Activated CD8-positive, alpha-beta memory T cell treated with anti-CD3 and anti-CD28 coated beads, Interleukin-2, amount 10 ng/mL, durations not matched to agents 7 days and 5 days (primary cell): ENCODE measurements around the gene EMC9. TPM values are rescaled to one million over a fixed set of nuclear protein-coding genes. Genes with fewer than 3 reads are reported as not detected.
A peak's percentile ranks its signal among the peaks of the same experiment; 100 is the strongest.

Source experiments
- ATAC-seq: fragments of 150-1000 bp; cut with Tn5 transposase; one replicate; pipeline ENCODE4 v1.10.0; 2021; ENCODE audit warnings: moderate library complexity
- CTCF ChIA-PET: fragments of 350-600 bp; sonication (Branson Sonifier 250); formaldehyde crosslinking; loops from one replicate; lab custom pipeline; 2021; ENCODE audit warnings: antibody characterized with exemption; lab: Charles Lee
- DNase-seq: peaks from one replicate; pipeline ENCODE4 v3.0.0-alpha.2; 2020
- H3K27ac Mint-ChIP-seq: one replicate; pipeline ENCODE4 v1.8.0; 2021; ENCODE audit warnings: mild to moderate bottlenecking, mixed read lengths
- H3K27me3 Mint-ChIP-seq: one replicate; pipeline ENCODE4 v1.8.0; 2021; ENCODE audit warnings: mixed read lengths
- H3K36me3 Mint-ChIP-seq: one replicate; pipeline ENCODE4 v1.8.0; 2021; ENCODE audit warnings: mild to moderate bottlenecking, mixed read lengths
- H3K4me1 Mint-ChIP-seq: one replicate; pipeline ENCODE4 v1.8.0; 2021; ENCODE audit warnings: mixed read lengths
- H3K4me3 Mint-ChIP-seq: one replicate; pipeline ENCODE4 v1.8.0; 2021; ENCODE audit warnings: mild to moderate bottlenecking, moderate library complexity, mixed read lengths
- H3K9me3 Mint-ChIP-seq: one replicate; pipeline ENCODE4 v1.8.0; 2022; ENCODE audit warnings: low read depth, mixed read lengths
- total RNA-seq, 2 experiments: library from RNA; stranded (reverse); gene quantifications; one replicate each; pipeline ENCODE4 v1.2.3, GENCODE V29; 2021

EMC9 gene
- total RNA-seq, 2 experiments from 2014 or later: 45.5 to 56.1 TPM

- DNase-seq (no peak), ATAC-seq (no peak)
- no peaks in the 10 kb centered on the region for H3K9me3 Mint-ChIP-seq
- CTCF ChIA-PET: interaction anchor here (2.4 kb wide), 1 partner anchor 18 kb away, joined by 10 read pairs; the partner anchor contains the start of gene IRF9
- no peaks in the 10 kb centered on the region for H3K27me3 Mint-ChIP-seq
- H3K4me1 Mint-ChIP-seq: peaks cover 61% of the 10 kb centered on the region
- H3K4me3 Mint-ChIP-seq: no peak overlapping the region
- peak overlapping the region; percentile 45 for H3K27ac Mint-ChIP-seq
- peaks cover 69% of the 10 kb centered on the region for H3K36me3 Mint-ChIP-seq
These were observed 2.1 kb upstream of the EMC9 start for GRCh38 chr14:24143511-24143910.

GRCh38 chr14:24139272-24139934 is 2.0 kb downstream of the EMC9 start:
- peaks cover 63% of the 10 kb centered on the region for H3K36me3 Mint-ChIP-seq
- peak overlapping the region; percentile 98 for H3K4me3 Mint-ChIP-seq
- no peak for ATAC-seq
- DNase-seq: peak; percentile 61
- no peaks in the 10 kb centered on the region for H3K27me3 Mint-ChIP-seq
- H3K4me1 Mint-ChIP-seq: peaks cover 64% of the 10 kb centered on the region
- CTCF ChIA-PET: interaction anchor here (1.6 to 7.3 kb wide), 3 partner anchors 22 to 44 kb away, joined by 3 to 69 read pairs (median 52); partner anchors contain the start of genes DCAF11, IRF9 and NRL
- no peaks in the 10 kb centered on the region for H3K9me3 Mint-ChIP-seq
- peak overlapping the region; percentile 29 for H3K27ac Mint-ChIP-seq

DNA sequence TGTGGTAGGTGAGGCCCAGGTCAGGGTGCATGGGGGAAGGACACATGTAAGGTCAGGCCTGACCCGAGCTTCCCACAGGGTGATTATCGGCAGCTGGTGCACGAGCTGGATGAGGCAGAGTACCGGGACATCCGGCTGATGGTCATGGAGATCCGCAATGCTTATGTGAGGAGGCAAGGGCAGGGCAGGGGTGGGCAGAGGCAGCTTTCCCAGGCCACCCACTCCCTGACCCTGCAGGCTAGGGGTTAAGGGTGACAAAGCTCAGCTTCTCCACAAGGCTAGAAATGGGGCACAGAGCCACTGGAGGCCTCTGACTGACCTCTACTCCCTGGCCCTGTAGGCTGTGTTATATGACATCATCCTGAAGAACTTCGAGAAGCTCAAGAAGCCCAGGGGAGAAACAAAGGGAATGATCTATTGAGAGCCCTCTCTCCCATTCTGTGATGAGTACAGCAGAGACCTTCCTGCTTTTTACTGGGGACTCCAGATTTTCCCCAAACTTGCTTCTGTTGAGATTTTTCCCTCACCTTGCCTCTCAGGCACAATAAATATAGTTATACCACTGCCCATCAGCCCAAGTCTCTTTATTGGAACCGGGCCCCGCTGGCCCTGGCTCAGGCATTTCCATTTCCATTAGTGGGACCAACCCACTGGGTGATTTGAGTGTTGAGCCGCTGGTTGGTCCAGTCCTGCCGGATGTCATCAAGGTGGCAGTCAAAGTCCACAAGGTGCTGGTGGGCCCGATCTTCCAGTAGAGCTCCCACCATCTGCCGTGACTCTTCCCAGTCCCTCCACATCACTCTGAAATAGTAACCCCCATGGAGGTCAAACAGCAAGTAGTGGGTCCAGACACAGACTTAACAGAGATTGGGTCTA is 2.8 kb downstream of the EMC9 start:
- Mint-ChIP-seq H3K4me1 (peaks cover 56% of the 10 kb centered on the region), H3K36me3 (peaks cover 57% of the 10 kb centered on the region), H3K27ac (peak overlapping the region; percentile 24), H3K4me3 (peak overlapping the region; percentile 98), H3K9me3 (no peaks in the 10 kb centered on the region), H3K27me3 (no peaks in the 10 kb centered on the region)
- CTCF ChIA-PET: interaction anchor here (0.9 to 7.3 kb wide), 5 partner anchors 8 to 195 kb away, joined by 3 to 69 read pairs (median 33); partner anchors contain the start of genes DCAF11, IRF9, NRL and PSME2
- DNase-seq (no peak), ATAC-seq (no peak)

DNA sequence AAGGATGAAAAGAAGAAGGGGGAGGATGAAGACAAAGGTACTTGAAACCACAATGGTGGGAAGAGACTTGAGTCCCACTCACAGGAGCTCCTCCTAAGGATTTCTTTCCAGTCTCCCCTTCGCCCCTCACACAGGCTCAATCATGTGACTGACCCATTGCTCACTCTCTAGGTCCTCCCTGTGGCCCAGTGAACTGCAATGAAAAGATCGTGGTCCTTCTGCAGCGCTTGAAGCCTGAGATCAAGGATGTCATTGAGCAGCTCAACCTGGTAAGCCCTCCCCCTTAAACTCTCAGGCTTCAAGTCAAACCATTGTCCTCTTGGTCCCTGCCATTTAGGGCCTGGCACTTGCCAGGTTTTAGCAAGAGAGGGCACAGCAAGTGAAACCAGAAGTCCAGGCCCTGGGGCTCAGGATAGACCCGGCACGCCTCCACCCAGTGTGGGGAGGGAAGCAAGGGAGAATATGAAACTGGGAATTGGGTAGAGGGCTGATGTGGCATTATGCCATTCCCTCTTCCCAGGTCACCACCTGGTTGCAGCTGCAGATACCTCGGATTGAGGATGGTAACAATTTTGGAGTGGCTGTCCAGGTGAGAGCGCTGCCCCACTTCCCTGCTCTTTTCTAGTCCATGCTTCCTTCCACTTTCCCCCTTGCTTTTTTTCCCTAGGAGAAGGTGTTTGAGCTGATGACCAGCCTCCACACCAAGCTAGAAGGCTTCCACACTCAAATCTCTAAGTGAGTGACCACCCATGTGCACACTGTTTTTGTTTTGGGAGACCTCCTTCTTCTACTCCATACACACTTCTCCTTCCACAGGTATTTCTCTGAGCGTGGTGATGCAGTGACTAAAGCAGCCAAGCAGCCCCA is 3.6 kb downstream of the EMC9 start:
- DNase-seq (no peak), ATAC-seq (no peak)
- CTCF ChIA-PET: interaction anchor here (0.7 to 7.3 kb wide), 9 partner anchors 9 to 196 kb away, joined by 3 to 69 read pairs (median 3); partner anchors contain the start of genes DCAF11, IRF9, NRL and PSME2
- Mint-ChIP-seq H3K36me3 (peaks cover 49% of the 10 kb centered on the region), H3K27me3 (no peaks in the 10 kb centered on the region), H3K4me1 (peaks cover 50% of the 10 kb centered on the region), H3K9me3 (no peaks in the 10 kb centered on the region), H3K27ac (peak overlapping the region; percentile 74), H3K4me3 (peak overlapping the region; percentile 91)

GRCh38 chr14:24136684-24137528 is 4.5 kb downstream of the EMC9 start:
- peaks cover 52% of the 10 kb centered on the region for H3K4me1 Mint-ChIP-seq
- no peaks in the 10 kb centered on the region for H3K9me3 Mint-ChIP-seq
- DNase-seq (no peak), ATAC-seq (no peak)
- peak overlapping the region; percentile 85 for H3K27ac Mint-ChIP-seq
- CTCF ChIA-PET: interaction anchor here (0.7 to 7.3 kb wide), 8 partner anchors 10 to 137 kb away, joined by 3 to 69 read pairs (median 10); partner anchors contain the start of genes DCAF11, IRF9, NRL and PSME2
- H3K27me3 Mint-ChIP-seq: no peaks in the 10 kb centered on the region
- H3K4me3 Mint-ChIP-seq: peak overlapping the region; percentile 91
- peaks cover 46% of the 10 kb centered on the region for H3K36me3 Mint-ChIP-seq

GRCh38 chr14:24135834-24136683 is 5.3 kb downstream of the EMC9 start, which contains the start of gene PSME1:
PSME1 (plus strand) TSS chr14:24136194; CDS start chr14:24136263, 69 bp downstream.
- no peaks in the 10 kb centered on the region for H3K9me3 Mint-ChIP-seq
- H3K4me3 Mint-ChIP-seq: peak within 1 kb of the TSS; percentile 91
- peaks cover 44% of the 10 kb centered on the region for H3K36me3 Mint-ChIP-seq
- ATAC-seq (peak; percentile 94), DNase-seq (peak; percentile 96)
- CTCF ChIA-PET: interaction anchor here (0.8 to 7.3 kb wide), 13 partner anchors 9 to 198 kb away, joined by 3 to 69 read pairs (median 4); partner anchors contain the start of genes DCAF11, IRF9, MDP1 and NRL
- no peaks in the 10 kb centered on the region for H3K27me3 Mint-ChIP-seq
- H3K27ac Mint-ChIP-seq: peak within 1 kb of the TSS; percentile 85
- H3K4me1 Mint-ChIP-seq: peaks cover 51% of the 10 kb centered on the region

DNA sequence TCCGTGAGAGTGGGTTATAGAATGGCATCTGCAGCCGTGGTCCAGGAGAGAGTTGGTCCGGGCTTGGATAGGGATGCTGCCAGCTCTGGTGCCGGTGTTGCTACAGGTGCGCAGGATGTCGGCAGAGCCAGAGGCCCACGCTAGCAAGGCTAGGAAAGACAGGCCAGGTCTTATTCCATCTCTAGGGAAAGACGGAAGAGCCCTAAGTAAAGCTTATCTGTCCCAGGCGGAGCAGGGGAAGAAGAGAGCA is 5.9 kb downstream of the EMC9 start:
- CTCF ChIA-PET: interaction anchor here (0.8 to 7.3 kb wide), 11 partner anchors 8 to 198 kb away, joined by 3 to 69 read pairs (median 4); partner anchors contain the start of genes DCAF11, IRF9, MDP1 and NRL
- Mint-ChIP-seq H3K36me3 (peaks cover 39% of the 10 kb centered on the region), H3K4me1 (peaks cover 54% of the 10 kb centered on the region), H3K27ac (peak overlapping the region; percentile 85), H3K4me3 (peak overlapping the region; percentile 91), H3K9me3 (no peaks in the 10 kb centered on the region), H3K27me3 (no peaks in the 10 kb centered on the region)
- no peak for DNase-seq
- peak; percentile 1 for ATAC-seq

DNA sequence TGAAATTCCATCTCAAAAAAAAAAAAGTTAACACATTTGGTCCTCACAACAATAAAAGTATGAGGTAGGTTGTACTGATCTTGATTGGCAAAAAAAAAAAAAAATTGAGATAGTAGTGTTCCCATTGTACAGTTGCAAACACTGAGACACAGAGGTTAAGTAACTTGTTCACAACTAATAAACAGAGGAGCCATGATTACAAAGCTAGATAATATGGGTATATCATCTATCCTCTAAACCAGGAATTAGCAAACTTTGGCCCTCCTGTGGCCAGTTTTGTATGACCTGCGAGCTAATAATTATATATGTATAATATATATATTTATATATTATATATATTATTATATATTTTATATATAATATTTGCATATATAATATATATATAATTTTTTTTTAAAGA is 7.7 kb downstream of the EMC9 start:
- CTCF ChIA-PET: interaction anchor here (0.7 to 6.8 kb wide), 8 partner anchors 9 to 75 kb away, joined by 3 to 52 read pairs (median 4); partner anchors contain the start of genes DCAF11, IRF9 and NRL
- no peak overlapping the region for H3K4me3 Mint-ChIP-seq

GRCh38 chr14:24132976-24133375 is 8.4 kb downstream of the EMC9 start:
- ATAC-seq (no peak), DNase-seq (no peak)
- Mint-ChIP-seq H3K4me3 (no peak overlapping the region), H3K9me3 (no peaks in the 10 kb centered on the region), H3K27me3 (no peaks in the 10 kb centered on the region), H3K36me3 (peaks cover 16% of the 10 kb centered on the region), H3K27ac (no peak overlapping the region), H3K4me1 (peaks cover 35% of the 10 kb centered on the region)
- CTCF ChIA-PET: interaction anchor here (0.7 to 1.8 kb wide), 7 partner anchors 8 to 75 kb away, joined by 3 to 5 read pairs (median 3); partner anchors contain the start of gene IRF9

More for the DNA sequence above, 7.7 kb downstream of the EMC9 start:
- ATAC-seq (no peak), DNase-seq (no peak)
- no peaks in the 10 kb centered on the region for H3K9me3 Mint-ChIP-seq
- no peaks in the 10 kb centered on the region for H3K27me3 Mint-ChIP-seq
- H3K27ac Mint-ChIP-seq: no peak overlapping the region
- peaks cover 23% of the 10 kb centered on the region for H3K36me3 Mint-ChIP-seq
- peaks cover 43% of the 10 kb centered on the region for H3K4me1 Mint-ChIP-seq

DNA sequence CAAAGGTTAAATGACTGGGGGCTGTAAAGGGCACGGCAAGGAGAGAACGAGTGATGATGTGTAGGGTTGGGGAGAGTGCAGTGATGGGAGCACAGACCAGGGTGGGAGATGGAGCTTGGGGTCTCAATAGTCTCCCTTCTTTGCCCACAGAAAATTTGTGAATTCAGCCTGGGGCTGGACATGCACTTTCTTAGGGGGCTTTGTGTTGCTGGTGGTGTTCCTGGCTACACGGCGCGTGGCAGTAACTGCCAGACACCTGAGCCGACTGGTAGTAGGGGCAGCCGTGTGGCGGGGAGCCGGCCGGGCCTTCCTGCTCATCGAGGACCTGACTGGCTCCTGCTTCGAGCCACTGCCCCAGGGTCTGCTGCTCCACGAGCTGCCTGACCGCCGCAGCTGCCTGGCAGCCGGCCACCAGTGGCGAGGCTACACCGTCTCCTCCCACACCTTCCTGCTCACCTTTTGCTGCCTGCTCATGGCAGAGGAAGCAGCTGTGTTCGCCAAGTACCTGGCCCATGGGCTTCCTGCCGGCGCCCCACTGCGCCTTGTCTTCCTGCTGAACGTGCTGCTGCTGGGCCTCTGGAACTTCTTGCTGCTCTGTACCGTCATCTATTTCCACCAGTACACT is 9.2 kb downstream of the EMC9 start:
- H3K36me3 Mint-ChIP-seq: peaks cover 9% of the 10 kb centered on the region
- no peaks in the 10 kb centered on the region for H3K27me3 Mint-ChIP-seq
- no peaks in the 10 kb centered on the region for H3K9me3 Mint-ChIP-seq
- H3K4me3 Mint-ChIP-seq: no peak overlapping the region
- peak overlapping the region; percentile 17 for H3K27ac Mint-ChIP-seq
- H3K4me1 Mint-ChIP-seq: peaks cover 28% of the 10 kb centered on the region
- DNase-seq (no peak), ATAC-seq (no peak)
- CTCF ChIA-PET: interaction anchor here (1.0 kb wide), 1 partner anchor 12 kb away, joined by 3 read pairs; no protein-coding TSS in a partner anchor
